NCI-H774 (cell line): ENCODE data around the gene BRD2.

Experiments used
- DNase-seq: peaks from one replicate; lab custom pipeline; 2025; lab: John Stamatoyannopoulos, UW

BRD2 gene

DNA sequence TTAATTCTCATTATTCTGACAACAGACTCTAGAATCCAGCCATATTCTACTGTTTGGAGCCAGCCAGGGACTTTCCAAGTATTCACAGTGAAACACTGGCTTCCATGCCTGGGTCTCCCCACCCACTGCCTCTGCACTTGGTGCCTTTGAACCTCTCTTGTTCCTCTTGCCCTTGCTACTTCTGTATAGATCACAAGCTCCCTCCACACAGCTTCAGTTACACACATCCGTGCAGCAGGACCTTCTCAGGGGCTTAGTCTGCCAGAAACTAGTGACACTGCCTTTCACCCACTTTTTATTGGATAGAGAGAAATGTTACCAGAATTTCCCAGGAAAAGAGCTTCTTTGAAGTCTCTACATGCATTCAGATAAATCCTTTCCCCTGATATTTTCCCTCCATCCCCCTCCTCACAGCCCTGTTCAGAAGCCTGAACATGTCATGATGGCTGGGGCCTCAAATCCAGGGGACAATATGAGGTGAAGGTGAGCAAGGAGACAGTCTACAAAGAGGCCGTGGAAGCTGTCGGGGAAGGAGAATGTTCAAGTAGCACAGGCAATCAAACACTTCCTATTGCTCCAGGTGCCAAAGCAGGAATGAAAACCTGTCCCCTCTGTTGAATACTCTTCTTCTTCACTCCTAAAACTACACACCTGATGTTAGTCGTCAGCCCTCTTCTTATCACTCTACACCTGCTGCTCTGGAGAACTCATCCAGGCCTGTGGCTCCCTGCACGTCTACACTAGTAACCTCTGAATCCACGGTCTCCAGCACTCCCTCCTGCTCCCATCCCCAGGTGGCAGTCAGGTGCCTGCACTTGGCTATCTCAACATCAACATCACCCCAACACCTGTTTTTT, 61.2 kb downstream of the BRD2 start:
- DNase-seq, result no peak

DNA sequence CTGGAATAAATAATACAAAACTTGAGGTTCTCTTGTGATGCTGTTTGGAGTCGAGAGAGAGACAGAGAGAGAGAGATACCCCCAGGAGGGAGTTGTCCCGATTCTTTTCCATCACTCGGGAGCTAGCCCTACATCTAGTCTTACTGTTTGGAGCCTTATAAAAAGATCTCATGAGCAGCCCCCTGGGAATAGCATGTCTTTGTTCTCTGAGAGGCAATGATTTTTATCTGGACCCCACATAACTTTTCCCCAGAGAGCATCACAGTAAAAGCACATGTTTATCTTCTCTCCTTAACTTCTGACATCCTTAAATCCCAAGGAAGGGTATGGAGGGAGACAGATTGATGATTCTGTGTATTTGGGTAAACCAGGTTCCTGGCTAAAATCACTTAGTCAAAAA, 61.9 kb downstream of the BRD2 start:
- DNase-seq, result no peak
